ENCODE measurements around the gene STARD10. TPM values are rescaled to one million over a fixed set of nuclear protein-coding genes. Genes with fewer than 3 reads are reported as not detected.

STARD10 gene
- 10 to 100 TPM; 20.4 to 22.1 TPM for total RNA-seq
- long read RNA-seq, donor 1, transcript STARD10-210 (7 exons, 1,100 nt), result major isoform, 8 of 17 reads
- long read RNA-seq, donor 1, partial matches to known transcripts, result 1 of 17 reads
- long read RNA-seq, donor 1, other reads (novel, unspliced or antisense), result 3 of 17 reads
- long read RNA-seq, donor 2, partial matches to known transcripts, result 1 of 11 reads
- long read RNA-seq, donor 2, other reads (novel, unspliced or antisense), result 0 of 11 reads

DNA sequence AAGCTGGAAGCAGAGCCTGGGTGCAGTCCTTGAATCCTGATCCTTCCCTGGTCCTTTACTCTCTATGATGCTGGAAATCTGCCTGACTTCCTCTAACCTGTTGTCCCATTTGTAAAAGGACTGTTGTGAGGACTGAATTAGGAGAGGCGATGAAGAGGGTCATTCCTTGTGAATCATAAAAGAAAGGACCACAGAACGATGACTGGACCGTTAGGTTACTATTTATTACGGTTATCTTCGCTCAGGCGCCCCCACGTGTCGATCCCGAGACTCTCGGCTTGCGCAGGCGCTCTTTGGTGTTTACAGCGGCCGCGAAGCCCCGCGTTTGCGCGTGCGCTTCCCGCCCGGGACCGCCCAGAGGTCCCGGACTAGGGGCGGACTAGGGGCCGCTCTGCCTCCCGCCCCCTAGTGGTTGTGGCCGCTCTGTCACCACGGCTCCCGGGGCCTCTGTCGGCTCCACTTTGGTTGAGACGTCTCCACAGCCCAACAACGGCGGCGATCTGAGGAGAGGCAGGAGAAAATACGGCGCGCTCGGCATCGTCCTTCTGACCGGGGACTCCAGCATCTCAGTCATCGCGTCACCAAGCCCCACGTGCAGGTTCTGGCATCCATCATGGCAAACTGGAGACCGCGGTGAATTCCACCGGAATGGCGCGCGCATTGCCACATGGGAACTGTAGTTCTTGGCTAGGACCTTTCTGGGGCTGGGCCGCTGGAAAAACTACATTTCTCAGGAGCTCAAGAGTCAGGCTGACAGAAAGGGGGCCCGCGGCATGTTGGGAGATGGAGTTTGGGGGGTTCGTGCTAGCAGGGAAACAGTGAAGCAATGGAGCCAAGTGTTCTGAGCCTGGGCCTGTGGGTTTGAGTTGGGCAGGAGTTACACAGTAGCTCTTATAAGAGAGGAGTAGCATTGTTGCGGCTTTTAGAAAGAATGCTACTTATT, at the start of gene STARD10:
TSS of gene STARD10 (minus strand) at position 623 of the 943 bp plus-strand sequence. CDS start 12,866 bp downstream, outside the sequence.
- intact Hi-C loops (cut with DNase I), result loop anchor here (5.0 kb wide), 1 partner anchor 66 kb away; no protein-coding TSS in a partner anchor
- peak; percentile 99 for DNase-seq (ENCODE audit: low spot score)

- intact Hi-C loops (cut with DNase I), result loop anchor here in 1 of 2 donors (5.0 kb wide), 1 partner anchor 320 kb away; no protein-coding TSS in a partner anchor
- no peak for DNase-seq (ENCODE audit: low spot score)
These were observed 48.9 kb upstream of the STARD10 start for GRCh38 chr11:72842653-72843330.

DNA sequence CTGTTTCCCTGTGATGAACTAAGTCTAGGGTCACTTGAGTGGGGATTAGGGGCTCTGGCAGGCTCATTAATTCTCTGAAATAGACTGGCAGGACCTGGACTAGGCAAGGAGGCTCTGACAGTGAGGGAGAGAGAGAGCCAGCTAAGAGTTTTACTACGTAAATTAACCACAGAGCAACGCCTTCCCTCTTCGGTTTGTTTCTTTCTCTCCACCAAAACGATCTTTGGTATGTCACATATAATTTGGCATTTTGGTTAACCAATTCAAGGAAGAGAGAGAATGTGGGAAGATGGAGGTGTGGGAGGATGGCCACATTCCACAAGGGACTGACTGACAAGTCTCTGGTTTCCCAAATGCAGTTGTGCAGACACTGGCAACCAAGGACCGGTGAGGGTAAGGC, 48.3 kb upstream of the STARD10 start:
- intact Hi-C loops (cut with DNase I), result loop anchor here in 1 of 2 donors (5.0 kb wide), 1 partner anchor 320 kb away; no protein-coding TSS in a partner anchor
- no peak for DNase-seq (ENCODE audit: low spot score)

- DNase-seq (ENCODE audit: low spot score), result no peak
- intact Hi-C loops (cut with DNase I), result loop anchor here in 1 of 2 donors (5.0 kb wide), 1 partner anchor 321 kb away; no protein-coding TSS in a partner anchor
These were observed 47.5 kb upstream of the STARD10 start for GRCh38 chr11:72841397-72841796.

GRCh38 chr11:72840780-72841179, 46.9 kb upstream of the STARD10 start:
- intact Hi-C loops (cut with DNase I), result loop anchor here in 1 of 2 donors (5.0 kb wide), 1 partner anchor 322 kb away; no protein-coding TSS in a partner anchor
- DNase-seq (ENCODE audit: low spot score), result no peak

DNA sequence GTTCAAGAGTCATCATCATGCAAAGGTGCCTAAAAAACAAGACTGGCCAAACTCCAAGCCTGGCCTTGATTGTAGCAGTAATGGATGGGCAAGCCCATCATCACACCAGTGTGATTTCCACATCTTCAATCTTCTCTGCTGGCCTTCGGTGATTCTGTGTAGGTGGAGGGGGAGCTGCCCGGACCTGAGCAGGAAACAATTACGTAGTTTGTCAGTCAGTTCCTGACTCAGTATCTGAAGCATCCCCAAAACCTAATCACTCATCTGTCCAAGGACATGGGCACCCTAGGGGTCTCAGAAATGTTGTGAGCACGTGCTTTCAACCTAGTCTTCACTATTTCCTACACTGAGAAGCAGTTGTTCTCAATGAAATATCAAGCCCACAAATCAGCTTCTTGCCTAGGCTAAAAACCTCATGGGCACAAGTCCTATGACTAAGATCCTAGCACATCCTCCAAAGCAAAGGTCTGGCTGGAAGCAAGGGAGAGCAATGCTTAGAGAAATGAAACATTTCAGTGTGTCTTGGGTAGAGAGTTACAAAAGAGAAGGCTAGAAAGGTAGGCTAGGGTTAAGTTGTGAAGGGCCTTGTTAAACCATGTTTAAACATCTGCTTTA, 45.0 kb upstream of the STARD10 start:
- no peak for DNase-seq (ENCODE audit: low spot score)
- intact Hi-C loops (cut with DNase I), result loop anchor here in 1 of 2 donors (10.0 kb wide), 1 partner anchor 446 kb away; no protein-coding TSS in a partner anchor

DNA sequence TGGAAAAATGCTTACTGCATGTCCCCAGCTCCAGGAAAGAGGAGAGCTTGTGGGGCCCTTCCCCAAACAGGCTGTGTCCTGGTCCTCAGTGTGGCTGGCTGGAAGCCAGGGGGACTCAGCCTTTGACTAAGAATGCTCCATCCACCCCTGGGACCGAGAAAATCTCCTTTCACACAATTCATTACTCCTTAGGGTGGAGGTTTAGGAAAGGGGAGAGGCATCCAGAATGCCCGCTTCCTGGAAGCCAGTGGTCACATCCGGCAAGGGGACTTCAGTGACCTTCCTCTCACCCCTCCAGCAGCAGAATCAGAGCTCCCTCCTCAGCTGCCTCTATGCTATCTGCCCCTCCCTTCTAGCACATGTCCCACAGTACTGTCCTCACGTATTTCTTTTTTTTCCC, 42.3 kb upstream of the STARD10 start:
- DNase-seq (ENCODE audit: low spot score), result no peak
- intact Hi-C loops (cut with DNase I), result loop anchor here in 1 of 2 donors (10.0 kb wide), 1 partner anchor 449 kb away; no protein-coding TSS in a partner anchor

DNA sequence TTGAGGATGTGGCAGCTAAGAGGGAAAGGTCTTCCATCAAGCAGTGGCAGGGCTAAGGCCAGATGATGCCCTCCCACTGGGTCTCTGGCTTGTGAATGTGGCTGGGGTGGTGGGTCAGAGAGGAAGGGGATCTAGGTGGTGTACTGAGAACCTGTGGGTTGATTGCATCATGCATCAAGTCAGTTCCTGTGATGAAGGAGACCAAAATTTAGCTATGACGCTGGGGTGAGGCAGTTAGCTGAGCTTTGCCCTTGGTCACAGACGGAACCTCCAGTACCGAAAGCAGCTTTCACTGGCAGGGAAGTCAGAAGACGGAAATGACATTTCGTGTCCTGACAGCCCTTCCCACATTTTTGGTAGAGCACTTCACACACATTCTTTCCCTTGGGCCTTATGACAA, 41.1 kb upstream of the STARD10 start:
- intact Hi-C loops (cut with DNase I), result loop anchor here in 1 of 2 donors (10.0 kb wide), 1 partner anchor 450 kb away; no protein-coding TSS in a partner anchor
- DNase-seq (ENCODE audit: low spot score), result no peak

DNA sequence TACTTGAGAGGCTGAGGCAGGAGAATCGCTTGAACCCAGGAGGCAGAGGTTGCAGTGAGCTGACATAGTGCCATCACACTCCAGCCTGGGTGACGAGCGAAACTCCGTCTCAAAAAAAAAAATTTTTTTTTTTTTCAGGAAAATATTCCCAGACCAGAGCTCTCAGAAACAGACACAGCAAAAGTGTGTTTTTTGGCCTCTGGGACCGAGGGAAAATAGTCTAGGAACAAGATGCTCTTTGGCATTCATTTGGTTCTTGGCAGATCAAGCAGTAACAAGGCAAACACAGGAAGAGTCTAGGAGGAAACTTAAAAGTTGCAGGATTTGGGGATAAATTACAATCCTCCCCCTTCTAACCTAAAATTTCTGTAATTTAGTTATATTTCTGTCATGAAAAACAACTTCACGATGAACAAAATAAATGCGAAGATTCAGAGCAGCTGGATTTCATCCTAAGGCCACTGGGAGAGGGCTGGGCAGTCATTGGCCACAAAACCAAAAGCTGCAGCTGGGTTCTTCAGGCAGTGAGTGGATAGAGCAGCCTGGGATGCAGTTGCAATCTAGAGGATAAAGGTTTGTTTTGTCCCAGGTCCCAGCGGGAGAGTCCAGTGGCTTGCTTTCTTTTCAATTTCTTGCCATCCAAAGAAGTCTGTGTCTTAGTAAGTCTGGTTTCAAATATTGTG, 40.1 kb upstream of the STARD10 start:
- DNase-seq (ENCODE audit: low spot score), result no peak
- intact Hi-C loops (cut with DNase I), result loop anchor here in 1 of 2 donors (10.0 kb wide), 1 partner anchor 451 kb away; no protein-coding TSS in a partner anchor

GRCh38 chr11:72833083-72833733, 39.4 kb upstream of the STARD10 start:
- no peak for DNase-seq (ENCODE audit: low spot score)
- intact Hi-C loops (cut with DNase I), result loop anchor here in 1 of 2 donors (10.0 kb wide), 1 partner anchor 452 kb away; no protein-coding TSS in a partner anchor

- no peak for DNase-seq (ENCODE audit: low spot score)
- intact Hi-C loops (cut with DNase I), result loop anchor here in 1 of 2 donors (10.0 kb wide), 1 partner anchor 452 kb away; no protein-coding TSS in a partner anchor
These were observed 38.6 kb upstream of the STARD10 start for GRCh38 chr11:72832301-72833082.

DNA sequence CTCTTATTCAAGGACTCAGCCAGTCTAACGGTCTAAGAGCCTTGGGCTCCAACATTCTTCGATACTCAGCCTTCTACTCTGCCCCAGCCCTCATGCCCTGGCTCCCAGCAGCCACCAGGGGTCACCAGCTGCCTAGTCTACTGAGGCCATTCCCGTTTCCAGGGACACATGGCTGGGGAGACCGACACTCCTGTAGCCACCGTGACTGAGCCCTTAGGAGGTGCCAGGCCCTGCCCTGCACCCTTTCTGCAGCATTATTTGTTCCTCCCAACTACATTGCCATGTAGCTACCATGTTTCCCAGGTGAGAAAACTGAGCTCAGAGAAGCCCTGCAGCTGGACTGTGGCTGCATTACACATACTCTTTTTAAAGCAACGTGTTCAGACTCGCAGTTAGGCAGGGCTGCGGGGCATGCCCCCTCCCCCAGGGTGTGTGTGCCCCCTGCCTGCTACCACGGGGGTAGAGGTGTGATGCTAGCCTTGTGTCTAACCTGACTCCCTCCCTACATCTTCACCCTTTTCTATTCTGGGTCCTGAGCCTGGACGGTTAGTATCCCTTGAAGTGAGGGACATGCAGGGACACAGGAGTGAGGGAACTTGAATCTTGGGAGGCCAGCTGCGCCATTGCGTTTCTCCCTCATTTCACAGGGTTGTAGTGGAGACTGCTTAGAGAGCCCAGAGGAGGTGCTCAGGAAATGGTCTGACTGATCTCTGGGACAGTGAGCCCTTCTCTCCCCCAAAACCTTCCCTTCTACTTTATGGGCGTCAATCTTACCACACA, 37.9 kb upstream of the STARD10 start:
- DNase-seq (ENCODE audit: low spot score), result peak; percentile 94
- intact Hi-C loops (cut with DNase I), result loop anchor here (2.0 to 10.0 kb wide), 3 partner anchors 345 to 453 kb away; no protein-coding TSS in a partner anchor

GRCh38 chr11:72829884-72830533, 36.2 kb upstream of the STARD10 start:
- DNase-seq (ENCODE audit: low spot score), result no peak
- intact Hi-C loops (cut with DNase I), result loop anchor here (2.0 to 10.0 kb wide), 5 partner anchors 315 to 455 kb away; partner anchors contain the start of gene FCHSD2 (in 1 of the 2)

GRCh38 chr11:72829178-72829577, 35.3 kb upstream of the STARD10 start:
- no peak for DNase-seq (ENCODE audit: low spot score)
- intact Hi-C loops (cut with DNase I), result loop anchor here in 1 of 2 donors (10.0 kb wide), 2 partner anchors 316 to 416 kb away; partner anchors contain the start of gene FCHSD2

DNA sequence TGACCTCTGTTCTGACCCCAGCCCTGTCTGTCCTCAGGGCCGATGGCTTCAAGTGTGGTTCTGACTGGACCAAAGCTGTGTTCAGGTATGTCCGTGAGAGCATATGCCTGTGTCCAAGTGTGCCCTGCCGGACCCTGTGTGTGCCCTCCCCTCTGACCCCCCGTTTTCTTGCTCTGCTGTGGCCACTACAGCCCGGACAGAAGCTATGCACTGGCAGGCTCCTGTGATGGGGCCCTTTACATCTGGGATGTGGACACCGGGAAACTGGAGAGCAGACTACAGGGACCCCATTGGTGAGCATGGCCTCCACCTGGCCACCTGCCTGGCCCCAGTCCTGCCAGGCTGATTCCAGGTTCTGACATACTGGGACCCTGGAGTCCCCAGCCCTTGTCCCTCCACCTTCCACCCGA, 34.9 kb upstream of the STARD10 start:
- intact Hi-C loops (cut with DNase I), result loop anchor here in 1 of 2 donors (10.0 kb wide), 2 partner anchors 316 to 416 kb away; partner anchors contain the start of gene FCHSD2
- no peak for DNase-seq (ENCODE audit: low spot score)

All from posterior vena cava (tissue), 2 donors.